Stimulated activated CD8-positive, alpha-beta memory T cell treated with anti-CD3 and anti-CD28 coated beads, Interleukin-12 subunit alpha, Interleukin-12 subunit beta, amount 100 ng/mL, for 4 hours (primary cell): ENCODE data around the gene NR2F1-AS1.
"Not testable (repeated sequence)": the region's sequence is repeated elsewhere in the genome, so short reads cannot be mapped to it uniquely, and the experiment has no call there.

ENCODE experiments used
- DNase-seq: peaks from one replicate; pipeline ENCODE4 v3.0.0-alpha.2; 2020; ENCODE audit warnings: low read depth

NR2F1-AS1 gene

GRCh38 chr5:93517828-93518227, 63.2 kb downstream of the NR2F1-AS1 start:
- no peak for DNase-seq

GRCh38 chr5:93513298-93513697, 67.7 kb downstream of the NR2F1-AS1 start:
- DNase-seq: no peak

DNA sequence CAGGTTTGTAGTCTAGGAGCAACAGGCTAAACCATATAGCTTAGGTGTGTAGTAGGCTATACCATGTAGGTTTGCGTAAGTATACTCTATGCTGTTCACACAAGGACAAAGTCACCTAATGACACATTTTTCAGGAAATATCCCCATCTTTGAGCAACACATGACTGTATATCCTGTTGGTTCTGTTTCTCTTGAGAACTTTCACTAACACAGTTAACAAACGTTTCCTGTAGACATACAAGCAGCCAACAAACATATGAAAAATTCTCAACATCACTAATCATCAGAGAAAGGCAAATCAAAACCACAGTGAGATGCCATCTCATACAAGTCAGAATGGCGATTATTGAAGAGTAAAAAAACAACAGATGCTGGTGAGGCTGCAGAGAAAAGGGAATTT, 68.2 kb downstream of the NR2F1-AS1 start:
- no peak for DNase-seq

DNA sequence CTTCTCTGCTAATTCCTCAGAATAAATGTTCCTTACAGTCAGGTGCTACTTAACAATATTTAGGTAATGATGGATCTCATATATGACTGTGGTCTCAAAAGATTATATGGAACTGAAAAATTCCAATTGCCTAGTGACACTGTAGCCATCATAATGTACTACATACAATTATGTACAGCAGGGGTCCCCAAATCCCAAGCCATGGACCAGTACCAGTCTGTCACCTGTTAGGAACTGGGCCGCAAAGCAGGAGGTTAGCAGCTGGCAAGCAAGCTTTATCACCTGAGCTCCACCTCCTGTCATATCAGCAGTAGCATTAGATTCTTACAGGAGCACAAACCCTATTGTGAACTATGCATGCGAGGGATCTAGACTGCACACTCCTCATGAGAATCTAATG, 69.6 kb downstream of the NR2F1-AS1 start:
- DNase-seq: no peak

GRCh38 chr5:93510626-93511380, 70.2 kb downstream of the NR2F1-AS1 start:
- DNase-seq: no peak

DNA sequence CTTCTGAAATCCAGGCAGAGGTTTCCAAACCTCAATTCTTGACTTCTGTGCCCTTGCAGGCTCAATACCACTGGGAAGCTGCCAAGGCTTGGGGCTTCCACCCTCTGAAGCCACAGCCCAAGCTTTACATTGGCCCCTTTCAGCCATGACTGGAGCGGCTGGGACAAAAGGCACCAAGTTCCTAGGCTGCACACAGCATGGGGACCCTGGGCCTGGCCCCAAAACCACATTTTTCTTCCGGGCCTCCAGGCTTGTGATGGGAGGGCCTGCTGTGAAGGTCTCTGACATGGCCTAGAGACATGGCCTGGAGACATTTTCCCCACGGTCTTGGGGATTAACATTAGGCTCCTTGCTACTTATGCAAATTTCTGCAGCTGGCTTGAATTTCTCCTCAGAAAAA, 75.5 kb downstream of the NR2F1-AS1 start:
- not testable (repeated sequence) for DNase-seq

GRCh38 chr5:93503598-93504067, 77.4 kb downstream of the NR2F1-AS1 start:
- DNase-seq: no peak

GRCh38 chr5:93497096-93497495, 83.9 kb downstream of the NR2F1-AS1 start:
- DNase-seq: no peak

- DNase-seq: no peak
These were observed 101.0 kb downstream of the NR2F1-AS1 start for GRCh38 chr5:93479982-93480509.

GRCh38 chr5:93477816-93478215, 103.2 kb downstream of the NR2F1-AS1 start:
- no peak for DNase-seq

- no peak for DNase-seq
These were observed 104.7 kb downstream of the NR2F1-AS1 start for GRCh38 chr5:93476251-93476742.

- no peak for DNase-seq
These were observed 118.1 kb downstream of the NR2F1-AS1 start for GRCh38 chr5:93462916-93463315.

DNA sequence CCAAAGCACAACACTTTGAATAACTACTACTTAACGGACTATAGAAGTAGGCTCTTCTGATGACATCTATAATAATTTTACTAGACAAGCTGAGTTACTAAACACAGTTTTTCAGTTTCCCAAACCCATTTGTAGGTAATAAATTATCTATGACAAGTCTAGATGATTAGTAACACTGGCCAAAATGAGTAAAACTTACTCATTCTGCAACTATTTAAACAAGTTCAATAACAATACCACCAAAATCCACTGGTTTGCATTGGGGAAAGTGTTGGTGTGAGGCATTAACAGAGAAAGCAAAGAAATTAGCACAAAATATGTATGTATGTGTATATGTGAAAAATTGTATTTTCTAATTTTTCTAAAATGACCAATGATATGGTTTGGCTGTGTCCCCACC, 119.3 kb downstream of the NR2F1-AS1 start:
- DNase-seq: no peak

- no peak for DNase-seq
These were observed 120.7 kb downstream of the NR2F1-AS1 start for GRCh38 chr5:93460286-93460685.

DNA sequence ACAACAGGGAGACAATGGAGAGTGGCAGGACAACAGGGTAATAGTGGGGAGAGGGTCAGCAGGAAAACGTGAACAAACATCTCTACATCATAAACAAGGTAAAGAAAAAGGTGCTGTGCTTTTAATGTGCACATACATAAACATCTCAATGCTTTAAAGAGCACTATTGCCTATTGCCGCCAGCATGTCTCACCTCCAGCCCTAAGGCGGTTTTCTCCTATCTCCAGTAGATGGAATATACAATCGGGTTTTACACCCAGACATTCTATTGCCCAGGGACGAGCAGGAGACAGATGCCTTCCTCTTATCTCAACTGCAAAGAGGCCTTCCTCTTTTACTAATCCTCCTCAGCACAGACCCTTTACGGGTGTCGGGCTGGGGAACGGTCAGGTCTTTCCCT, 124.2 kb downstream of the NR2F1-AS1 start:
- DNase-seq: not testable (repeated sequence)

GRCh38 chr5:93454896-93455295, 126.1 kb downstream of the NR2F1-AS1 start:
- DNase-seq: no peak

DNA sequence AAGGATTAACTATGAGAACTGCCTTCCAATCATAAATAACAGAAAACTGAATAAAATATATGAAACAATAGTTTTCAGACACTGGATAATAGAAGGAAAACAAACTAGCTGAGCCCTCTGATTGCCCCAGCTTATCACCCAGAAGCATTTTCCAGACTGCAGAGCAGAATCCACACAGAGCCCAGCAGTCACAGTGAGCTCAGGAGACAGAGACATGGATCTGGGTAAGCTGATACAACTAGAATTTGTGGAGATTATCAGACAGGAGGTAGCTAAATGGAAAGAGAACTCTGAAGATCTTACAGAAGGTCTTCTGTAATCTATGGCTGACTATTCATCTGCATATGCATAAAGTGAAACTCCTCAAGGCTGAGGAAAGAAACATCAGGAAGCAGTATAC, 128.8 kb downstream of the NR2F1-AS1 start:
- no peak for DNase-seq

DNA sequence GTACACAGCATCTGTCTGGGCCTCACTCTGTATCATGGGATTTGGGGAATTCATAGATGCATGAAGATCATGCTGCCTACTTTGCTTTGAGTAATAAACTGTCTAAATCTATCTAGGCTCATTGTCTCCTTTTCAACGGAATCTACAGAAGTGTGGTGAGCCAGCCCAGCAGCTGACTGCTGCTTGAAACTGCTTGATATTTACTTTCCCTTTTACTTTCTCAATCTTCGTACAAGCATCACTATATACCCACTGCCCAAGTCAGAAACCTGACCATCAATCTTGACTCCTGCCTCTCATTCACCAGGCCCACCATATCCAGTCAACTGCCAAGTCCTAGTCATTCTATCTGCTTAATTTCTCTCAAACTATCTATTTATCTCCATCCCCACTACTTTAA, 142.9 kb downstream of the NR2F1-AS1 start:
- DNase-seq: no peak

DNA sequence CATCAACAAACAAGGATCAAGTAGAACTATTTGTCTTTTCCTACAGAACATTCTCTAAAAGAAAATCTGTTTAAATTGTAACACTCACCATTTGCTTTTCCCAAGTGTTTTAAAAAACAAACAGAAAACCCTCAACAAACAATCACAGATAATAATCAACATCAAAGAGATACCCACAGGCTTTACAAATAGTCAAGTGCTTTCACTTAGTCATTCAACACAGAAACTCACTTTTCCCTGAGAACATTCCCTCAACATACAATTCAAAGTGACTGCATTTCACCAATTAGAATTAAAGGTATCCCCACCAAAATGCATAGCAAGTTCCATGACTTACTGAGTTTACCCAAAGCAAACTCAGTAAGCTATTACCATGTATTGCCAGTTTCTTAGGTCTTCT, 144.9 kb downstream of the NR2F1-AS1 start:
- DNase-seq: no peak

DNA sequence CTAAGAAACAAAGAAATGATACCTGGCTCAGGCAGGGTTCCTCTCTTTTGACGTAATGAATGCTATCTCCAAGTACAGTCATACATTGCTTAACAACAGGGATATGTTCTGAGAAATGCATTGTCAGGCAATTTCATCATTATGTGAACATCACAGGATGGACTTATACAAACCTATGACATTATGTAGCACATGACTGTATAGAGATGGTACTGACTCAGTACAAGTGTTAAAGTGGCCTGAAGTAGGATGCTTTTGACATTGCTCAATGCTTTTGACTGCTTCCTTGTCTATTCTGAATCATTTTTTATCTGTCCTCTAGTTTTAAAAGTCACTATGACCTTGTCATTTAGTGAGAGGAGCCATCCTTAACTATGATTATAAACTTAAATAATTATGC, 147.6 kb downstream of the NR2F1-AS1 start:
- DNase-seq: no peak

GRCh38 chr5:93431250-93431649, 149.8 kb downstream of the NR2F1-AS1 start:
- no peak for DNase-seq

GRCh38 chr5:93430673-93431199, 150.3 kb downstream of the NR2F1-AS1 start:
- no peak for DNase-seq

DNA sequence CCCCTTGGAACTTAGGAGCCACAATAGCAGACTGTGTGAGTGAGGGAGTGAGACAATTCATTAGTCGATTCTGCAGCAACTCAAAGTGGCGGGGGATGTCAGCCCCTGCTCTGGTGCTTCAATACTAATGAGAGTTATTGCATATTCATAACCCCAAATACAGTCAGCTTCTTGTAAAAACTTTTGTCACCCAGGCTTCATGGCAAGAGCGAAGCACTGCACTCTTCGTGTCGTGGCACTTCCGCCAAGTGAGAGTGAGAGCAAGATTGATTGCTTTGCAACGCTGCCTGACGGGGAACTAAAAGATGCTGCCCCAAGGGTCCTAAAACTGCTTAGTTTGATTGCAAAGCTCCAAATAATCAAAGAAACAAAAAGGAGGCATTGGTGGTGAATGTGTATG, 150.9 kb downstream of the NR2F1-AS1 start:
- no peak for DNase-seq
